G401 (cell line): Measurements from ENCODE around the gene ZFR. TPM values are rescaled to one million over a fixed set of nuclear protein-coding genes. Genes with fewer than 3 reads are reported as not detected.

ENCODE experiments used
- DNase-seq: peaks from one replicate; pipeline ENCODE4 v3.0.0-alpha.2; 2015; ENCODE audit warnings: low spot score
- in situ Hi-C: cut with HindIII; loops from 2 replicates; pipeline ENCODE4 v1.10.0; 2016; ENCODE audit warnings: low sequenced_read_pairs, mixed read lengths
- total RNA-seq: library from RNA; depleted of rRNA; stranded (reverse); fragments of >200 nt; shearing (Covaris generic); gene quantifications from 2 replicates; pipeline ENCODE4 v1.2.3, GENCODE V29; 2014; rRNA removed

Gene ZFR
- total RNA-seq, 1 experiment from 2014 or later, result 93.9 TPM

DNA sequence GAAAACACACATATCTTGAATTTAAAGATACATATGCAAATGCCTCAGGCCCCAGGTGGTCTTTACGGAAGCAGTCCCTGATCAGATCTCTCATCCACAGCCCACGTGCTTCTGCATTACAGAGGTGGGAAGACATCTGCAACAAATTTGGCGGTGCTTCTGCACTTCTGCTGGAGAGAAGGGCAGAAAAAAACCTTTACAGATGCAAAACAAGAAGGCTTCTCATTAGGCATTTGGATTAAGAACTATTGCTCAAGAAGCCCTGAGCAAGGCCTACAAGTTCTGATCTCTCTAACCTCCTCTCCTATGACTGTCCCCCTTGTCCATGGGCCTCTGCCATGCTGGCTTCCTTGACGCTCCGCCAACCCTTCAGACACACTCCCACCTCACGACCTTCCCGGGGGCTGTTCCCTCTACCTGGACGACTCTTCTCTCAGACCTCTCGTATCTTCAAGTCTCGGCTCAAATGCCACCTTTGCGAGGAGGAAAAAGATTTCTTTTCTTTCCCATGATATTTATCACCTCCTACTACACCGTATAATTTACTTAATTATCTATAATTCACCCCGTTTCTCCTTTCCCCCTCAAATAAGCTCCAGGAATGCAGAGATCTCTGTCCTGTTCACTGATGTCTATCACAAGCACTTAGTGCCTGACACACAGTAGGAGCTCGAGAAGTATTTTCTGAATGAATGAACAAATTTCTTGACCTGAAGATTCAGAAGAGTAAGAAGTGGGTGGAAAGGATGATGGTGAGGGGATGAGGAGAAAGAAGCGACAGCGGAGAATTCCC lies 132.9 kb downstream of the ZFR start:
- DNase-seq, result no peak
- in situ Hi-C loops, result no loop called here

DNA sequence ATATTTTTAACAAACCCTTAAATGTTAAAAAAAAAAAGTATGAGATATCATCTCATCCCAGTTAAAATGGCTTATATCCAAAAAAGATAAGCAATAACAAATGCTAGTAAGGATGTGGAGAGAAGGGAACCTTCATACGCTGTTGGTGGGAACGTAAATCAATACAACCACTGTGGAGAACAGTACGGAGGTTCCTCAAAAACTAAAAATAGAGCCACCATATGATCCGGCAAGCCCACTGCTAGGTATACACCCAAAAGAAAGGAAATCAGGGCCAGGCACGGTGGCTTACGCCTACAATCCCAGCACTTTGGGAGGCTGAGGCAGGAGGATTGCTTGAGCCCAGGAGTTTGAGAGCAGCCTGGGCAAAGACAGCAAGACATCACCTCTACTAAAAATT lies 134.8 kb downstream of the ZFR start:
- DNase-seq, result no peak
- in situ Hi-C loops, result no loop called here

DNA sequence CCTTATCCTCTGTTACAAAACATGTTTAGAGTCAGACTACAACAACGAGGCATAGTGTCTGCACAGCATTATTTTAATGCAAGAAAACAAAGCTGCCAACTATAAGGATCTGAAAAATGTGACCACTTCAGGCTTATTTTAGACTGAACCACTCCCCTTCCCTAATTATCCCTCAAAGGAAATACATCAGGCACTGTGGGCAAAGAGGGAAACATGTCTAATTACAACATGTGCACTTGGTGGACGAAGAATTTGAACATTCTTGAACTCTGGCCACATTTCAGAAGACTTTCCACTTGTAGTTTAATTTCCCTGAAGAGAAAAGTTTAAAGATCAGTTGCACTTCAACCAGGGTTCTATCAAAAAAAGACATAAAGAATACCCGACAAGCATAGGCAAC lies 135.6 kb downstream of the ZFR start:
- no peak for DNase-seq
- in situ Hi-C loops, result no loop called here

DNA sequence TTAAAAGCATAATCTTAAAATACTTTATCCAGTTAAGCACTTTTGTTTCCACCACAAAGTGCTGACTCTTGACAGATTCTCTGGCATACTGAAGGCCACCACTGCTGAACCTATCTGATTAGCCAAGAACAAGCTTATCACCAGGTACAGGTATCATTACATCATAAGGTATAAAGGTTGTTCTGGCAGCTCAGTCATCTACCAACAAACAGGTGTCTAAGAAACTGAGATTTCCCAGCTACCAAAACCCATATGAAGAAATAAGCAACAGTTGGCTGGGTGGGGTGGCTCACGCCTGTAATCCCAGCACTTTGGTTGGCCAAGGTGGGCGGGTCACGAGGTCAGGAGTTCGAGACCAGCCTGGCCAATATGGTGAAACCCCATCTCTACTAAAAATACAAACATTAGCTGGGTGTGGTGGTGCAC lies 136.8 kb downstream of the ZFR start:
- in situ Hi-C loops, result no loop called here
- DNase-seq, result no peak

DNA sequence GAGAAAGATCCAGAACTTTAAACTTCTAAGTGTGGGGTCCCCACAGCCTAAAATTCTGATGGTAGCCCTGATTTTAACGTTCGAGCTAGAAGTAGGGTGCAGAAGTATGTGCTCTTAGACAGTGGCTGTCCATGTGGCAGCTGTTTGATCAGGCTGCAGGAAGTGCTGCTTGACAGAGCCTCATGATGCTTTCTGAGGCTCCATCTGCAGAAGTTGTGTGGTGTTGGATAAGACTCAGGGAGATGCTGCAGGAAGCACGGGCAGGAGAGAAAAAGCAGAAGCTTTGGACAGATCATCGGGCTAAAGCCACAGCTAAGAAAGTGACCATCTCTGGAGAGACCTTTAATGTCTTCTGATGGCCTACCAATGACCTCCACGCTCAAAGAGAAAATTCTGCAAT lies 139.9 kb downstream of the ZFR start:
- DNase-seq, result no peak
- in situ Hi-C loops, result no loop called here

Other genes with a start within 250 kb of the ZFR start
- gene MTMR12, start 131.8 kb downstream of the ZFR start, total RNA-seq, result 12.7 and 23.8 TPM in 2 replicates
- 365 and 559 TPM in 2 replicates for gene SUB1, start 140.8 kb upstream of the ZFR start, total RNA-seq